Epithelial cell of esophagus (primary cell): ENCODE measurements around the gene DHCR7.

ENCODE experiments used
- DNase-seq: peaks from one replicate; pipeline ENCODE4 v3.0.0; 2010; ENCODE audit warnings: low read depth
- H3K4me3 ChIP-seq: 2 replicates; pipeline ENCODE4 v1.5.1; 2011; ENCODE audit warnings: mild to moderate bottlenecking, low read length, control low read depth
- TF ChIP-seq, protein P1 (sequence below): IDR thresholded peaks from 2 replicates; pipeline ENCODE4 v1.5.1; 2011; ENCODE audit warnings: low read depth, mild to moderate bottlenecking, low read length, control low read depth, inconsistent platforms; ENCODE audit not compliant: insufficient read depth; ENCODE audit errors: missing control alignments

The DHCR7 gene, protein sequence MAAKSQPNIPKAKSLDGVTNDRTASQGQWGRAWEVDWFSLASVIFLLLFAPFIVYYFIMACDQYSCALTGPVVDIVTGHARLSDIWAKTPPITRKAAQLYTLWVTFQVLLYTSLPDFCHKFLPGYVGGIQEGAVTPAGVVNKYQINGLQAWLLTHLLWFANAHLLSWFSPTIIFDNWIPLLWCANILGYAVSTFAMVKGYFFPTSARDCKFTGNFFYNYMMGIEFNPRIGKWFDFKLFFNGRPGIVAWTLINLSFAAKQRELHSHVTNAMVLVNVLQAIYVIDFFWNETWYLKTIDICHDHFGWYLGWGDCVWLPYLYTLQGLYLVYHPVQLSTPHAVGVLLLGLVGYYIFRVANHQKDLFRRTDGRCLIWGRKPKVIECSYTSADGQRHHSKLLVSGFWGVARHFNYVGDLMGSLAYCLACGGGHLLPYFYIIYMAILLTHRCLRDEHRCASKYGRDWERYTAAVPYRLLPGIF

DNA sequence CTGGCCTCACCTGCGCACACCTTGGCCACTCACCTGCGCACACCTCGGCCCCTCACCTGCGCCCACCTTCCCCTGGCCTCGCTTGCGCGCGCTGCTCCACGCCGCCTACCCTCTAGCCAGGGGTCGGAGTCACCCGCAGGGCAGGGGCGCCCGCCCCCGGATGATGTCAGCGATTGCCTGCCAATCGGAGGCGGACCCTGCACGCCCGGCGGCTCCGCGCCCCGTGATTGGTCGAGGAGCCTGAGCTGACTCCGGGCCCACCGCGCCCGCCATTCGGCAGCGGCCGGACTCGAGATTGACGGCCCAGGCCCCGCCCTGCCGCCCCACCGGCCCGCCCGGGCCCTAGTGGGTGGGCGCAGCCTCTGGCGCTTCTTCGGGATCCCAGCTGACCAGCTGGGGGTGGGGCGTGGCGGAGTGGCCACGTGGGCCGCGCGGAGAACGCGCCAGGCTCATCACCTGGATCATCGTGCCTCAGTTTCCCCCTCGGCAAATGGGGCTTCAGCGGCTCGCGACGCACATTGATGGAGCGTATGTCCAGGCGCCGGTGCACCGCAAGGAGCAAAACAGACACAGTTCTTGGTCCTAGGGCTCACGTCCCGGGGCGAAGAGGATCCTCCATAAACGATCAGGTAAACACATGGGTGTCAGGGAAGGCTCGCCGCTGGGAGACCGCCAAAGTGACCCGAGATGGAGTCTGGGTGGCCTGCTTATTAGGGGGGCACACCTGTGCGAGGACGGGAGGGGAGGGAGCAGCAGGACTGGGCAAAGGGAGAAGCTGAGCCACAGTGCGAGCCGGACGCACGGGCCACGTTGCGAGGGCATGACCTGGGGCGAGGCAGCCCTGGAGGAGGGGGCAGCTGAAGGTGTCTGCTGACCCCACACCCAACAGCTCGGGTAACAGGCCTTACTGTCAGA, at the start of gene DHCR7:
DHCR7 (minus strand) TSS at position 137 of the 915 bp plus-strand sequence. CDS start 3,441 bp downstream, outside the sequence.
- peak within 1 kb of the TSS; percentile 81 for H3K4me3 ChIP-seq
- TF ChIP-seq, protein P1, sequence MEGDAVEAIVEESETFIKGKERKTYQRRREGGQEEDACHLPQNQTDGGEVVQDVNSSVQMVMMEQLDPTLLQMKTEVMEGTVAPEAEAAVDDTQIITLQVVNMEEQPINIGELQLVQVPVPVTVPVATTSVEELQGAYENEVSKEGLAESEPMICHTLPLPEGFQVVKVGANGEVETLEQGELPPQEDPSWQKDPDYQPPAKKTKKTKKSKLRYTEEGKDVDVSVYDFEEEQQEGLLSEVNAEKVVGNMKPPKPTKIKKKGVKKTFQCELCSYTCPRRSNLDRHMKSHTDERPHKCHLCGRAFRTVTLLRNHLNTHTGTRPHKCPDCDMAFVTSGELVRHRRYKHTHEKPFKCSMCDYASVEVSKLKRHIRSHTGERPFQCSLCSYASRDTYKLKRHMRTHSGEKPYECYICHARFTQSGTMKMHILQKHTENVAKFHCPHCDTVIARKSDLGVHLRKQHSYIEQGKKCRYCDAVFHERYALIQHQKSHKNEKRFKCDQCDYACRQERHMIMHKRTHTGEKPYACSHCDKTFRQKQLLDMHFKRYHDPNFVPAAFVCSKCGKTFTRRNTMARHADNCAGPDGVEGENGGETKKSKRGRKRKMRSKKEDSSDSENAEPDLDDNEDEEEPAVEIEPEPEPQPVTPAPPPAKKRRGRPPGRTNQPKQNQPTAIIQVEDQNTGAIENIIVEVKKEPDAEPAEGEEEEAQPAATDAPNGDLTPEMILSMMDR, result no peak
- peak; percentile 95 for DNase-seq

GRCh38 chr11:71496421-71496820, 48.2 kb upstream of the DHCR7 start:
- no peak for DNase-seq
- TF ChIP-seq, protein P1, result no peak
- no peak overlapping the region for H3K4me3 ChIP-seq

- no peak overlapping the region for H3K4me3 ChIP-seq
- TF ChIP-seq, protein P1, result no peak
- DNase-seq, result no peak
These were observed 47.4 kb upstream of the DHCR7 start for GRCh38 chr11:71495286-71496230.

DNA sequence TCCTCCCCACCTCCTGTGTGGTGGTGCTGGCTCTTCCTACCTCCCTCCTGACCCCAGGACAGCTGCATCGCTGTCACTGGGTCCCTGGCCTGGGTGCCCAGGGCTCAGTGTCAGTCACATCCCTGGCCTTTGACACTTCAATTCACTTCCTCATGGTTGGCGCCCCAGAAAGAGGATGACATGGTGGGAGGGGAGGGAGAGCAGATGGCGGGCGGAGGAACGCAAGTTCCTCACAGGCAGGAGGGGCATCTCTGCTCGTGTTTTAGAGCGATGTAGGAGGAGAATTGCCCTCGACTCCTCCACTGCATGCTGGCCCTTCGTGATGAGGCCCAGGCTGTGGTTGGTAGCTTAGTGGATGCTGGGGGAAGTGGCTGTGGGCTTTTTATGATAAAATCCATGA, 43.7 kb upstream of the DHCR7 start:
- TF ChIP-seq, protein P1, result no peak
- H3K4me3 ChIP-seq, result no peak overlapping the region
- no peak for DNase-seq

GRCh38 chr11:71491531-71491930, 43.3 kb upstream of the DHCR7 start:
- TF ChIP-seq, protein P1, result no peak
- H3K4me3 ChIP-seq, result no peak overlapping the region
- DNase-seq, result no peak
